GM13977 (cell line): ENCODE measurements around the gene SCGB1A1.
"Not testable (repeated sequence)": the region's sequence is repeated elsewhere in the genome, so short reads cannot be mapped to it uniquely, and the experiment has no call there.

Source experiments
- DNase-seq: peaks from one replicate; pipeline ENCODE4 v3.0.0; 2012; ENCODE audit warnings: low spot score
- CTCF ChIP-seq: IDR thresholded peaks from 2 replicates; pipeline ENCODE4 v1.5.1; 2012; ENCODE audit warnings: mild to moderate bottlenecking, control low read depth; ENCODE audit not compliant: insufficient read depth; ENCODE audit errors: extremely low read depth, missing control alignments
- in situ Hi-C: fragments of 300-500 bp; cut with MboI; formaldehyde crosslinking; loops from one replicate; pipeline ENCODE4 v1.12.0; 2022; ENCODE audit warnings: low sequenced_read_pairs, low pct_unique_long_range_greater_than_20kb, mixed read lengths, inconsistent platforms; ENCODE audit not compliant: unreplicated experiment

SCGB1A1 gene

GRCh38 chr11:62444835-62445234 lies 26.0 kb downstream of the SCGB1A1 start:
- no peak for TF ChIP-seq CTCF
- DNase-seq: no peak
- in situ Hi-C loops: no loop called here

- no peak for TF ChIP-seq CTCF
- in situ Hi-C loops: no loop called here
- no peak for DNase-seq
Measured at GRCh38 chr11:62445314-62445740, 26.5 kb downstream of the SCGB1A1 start.

- in situ Hi-C loops: no loop called here
- no peak for DNase-seq
- TF ChIP-seq CTCF: no peak
Measured at GRCh38 chr11:62446091-62446490, 27.3 kb downstream of the SCGB1A1 start.

GRCh38 chr11:62449451-62449851 lies 30.6 kb downstream of the SCGB1A1 start:
- in situ Hi-C loops: no loop called here
- DNase-seq: no peak
- no peak for TF ChIP-seq CTCF

- DNase-seq, in situ Hi-C loops: not testable (repeated sequence)
Measured at GRCh38 chr11:62449912-62450311, 31.1 kb downstream of the SCGB1A1 start.

- in situ Hi-C loops: no loop called here
- DNase-seq: no peak
Measured at GRCh38 chr11:62450543-62451240, 31.9 kb downstream of the SCGB1A1 start.

GRCh38 chr11:62451241-62451621 lies 32.4 kb downstream of the SCGB1A1 start:
- TF ChIP-seq CTCF: no peak
- no peak for DNase-seq
- in situ Hi-C loops: no loop called here

More at GRCh38 chr11:62450543-62451240, 31.9 kb downstream of the SCGB1A1 start:
- TF ChIP-seq CTCF: no peak
